HT-29 (cell line): ENCODE results near the gene SCFD2. TPM values are rescaled to one million over a fixed set of nuclear protein-coding genes. Genes with fewer than 3 reads are reported as not detected.

Experiments
- DNase-seq: peaks from one replicate; pipeline ENCODE4 v3.0.0-alpha.2; 2015; ENCODE audit warnings: low spot score
- total RNA-seq: library from RNA; depleted of rRNA; stranded (reverse); fragments of >200 nt; shearing (Covaris generic); gene quantifications from 2 replicates; pipeline ENCODE4 v1.2.3, GENCODE V29; 2014

The SCFD2 gene
- total RNA-seq, 1 experiment from 2014 or later, result 33.1 TPM

DNA sequence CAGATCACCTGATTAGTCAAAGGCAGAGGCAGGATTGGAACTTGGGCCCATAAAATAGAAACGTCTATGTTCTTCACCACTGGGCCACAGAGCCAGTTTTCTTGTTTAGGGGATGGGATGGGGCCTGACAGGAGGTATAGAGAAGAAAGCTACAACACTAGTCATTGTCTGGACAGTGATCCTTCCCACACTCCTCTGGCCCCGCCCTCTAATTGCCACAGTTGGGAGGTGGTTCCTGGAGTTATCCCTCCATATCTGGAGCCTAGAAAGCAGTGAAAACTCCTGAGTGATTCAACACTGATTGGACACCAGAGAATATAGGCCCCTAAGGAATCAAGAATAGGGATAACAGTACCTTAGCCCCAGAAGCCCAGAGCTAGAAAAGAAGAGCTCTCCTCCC lies 480.9 kb downstream of the SCFD2 start:
- DNase-seq, result no peak

DNA sequence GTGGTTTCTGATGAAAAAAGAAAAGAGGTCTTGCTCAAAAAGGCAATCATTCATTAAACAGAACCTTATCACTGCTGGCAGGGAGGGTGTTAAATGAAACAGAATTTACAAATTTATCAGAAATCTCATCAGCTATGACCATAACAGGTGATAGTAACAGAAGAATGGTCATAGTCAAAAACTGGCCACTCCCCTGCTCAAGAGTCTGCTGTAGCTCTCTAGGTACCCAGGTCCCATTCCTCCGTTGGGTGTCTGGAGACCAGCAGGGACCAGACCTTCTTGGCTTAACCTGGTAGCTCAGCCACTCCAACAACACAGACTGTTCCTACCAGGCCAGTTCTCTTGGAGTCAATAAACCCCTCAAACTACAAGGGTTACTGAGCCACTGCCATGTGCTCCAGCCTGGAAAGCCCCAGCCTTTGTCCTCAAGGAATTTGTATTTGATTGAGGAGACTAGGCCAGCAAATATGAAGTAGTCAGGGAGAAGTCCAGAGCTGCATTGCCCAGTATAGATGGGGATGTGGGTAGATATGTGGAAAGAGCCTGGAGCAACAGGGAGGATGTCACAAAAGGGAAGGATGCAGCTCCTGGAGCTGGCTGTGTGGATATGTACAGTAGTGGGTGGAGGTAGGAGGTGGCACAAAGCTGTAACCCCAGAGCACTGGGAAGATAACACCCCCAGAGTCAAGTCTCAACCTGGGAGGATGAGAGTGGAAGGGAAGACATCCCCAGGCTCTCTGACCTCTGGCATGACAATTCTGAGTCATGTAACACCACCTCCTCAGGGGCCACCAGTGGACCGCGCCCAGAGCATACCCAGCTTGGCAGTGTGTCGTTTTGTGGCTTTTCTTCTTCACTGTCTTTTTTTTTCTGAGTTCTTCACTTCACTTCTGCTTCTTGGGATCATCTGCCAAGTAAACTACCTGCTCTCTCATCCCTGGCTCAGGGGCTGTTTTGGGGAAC lies 481.9 kb downstream of the SCFD2 start:
- DNase-seq, result no peak

DNA sequence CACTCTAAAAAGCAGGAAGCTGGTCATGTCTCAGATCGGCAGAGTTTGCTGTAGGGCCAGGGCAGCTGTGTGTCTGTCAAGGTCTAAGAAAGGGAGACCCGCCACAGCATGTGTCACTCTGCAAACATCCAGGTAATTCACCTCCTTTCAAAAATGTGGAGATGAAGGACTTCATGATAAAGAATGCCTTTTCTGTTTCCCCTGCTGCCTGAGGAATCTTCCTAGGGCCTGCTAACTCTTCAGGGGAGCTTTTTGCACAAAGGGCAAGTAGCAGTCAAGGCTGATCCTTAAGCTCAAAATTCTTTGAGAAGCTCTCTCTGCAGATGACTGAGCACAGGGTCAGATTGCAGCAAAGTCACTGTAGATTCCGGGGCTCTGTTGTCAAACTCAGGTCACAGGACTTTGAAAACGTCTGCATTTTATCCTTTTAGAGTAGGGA lies 482.7 kb downstream of the SCFD2 start:
- no peak for DNase-seq

DNA sequence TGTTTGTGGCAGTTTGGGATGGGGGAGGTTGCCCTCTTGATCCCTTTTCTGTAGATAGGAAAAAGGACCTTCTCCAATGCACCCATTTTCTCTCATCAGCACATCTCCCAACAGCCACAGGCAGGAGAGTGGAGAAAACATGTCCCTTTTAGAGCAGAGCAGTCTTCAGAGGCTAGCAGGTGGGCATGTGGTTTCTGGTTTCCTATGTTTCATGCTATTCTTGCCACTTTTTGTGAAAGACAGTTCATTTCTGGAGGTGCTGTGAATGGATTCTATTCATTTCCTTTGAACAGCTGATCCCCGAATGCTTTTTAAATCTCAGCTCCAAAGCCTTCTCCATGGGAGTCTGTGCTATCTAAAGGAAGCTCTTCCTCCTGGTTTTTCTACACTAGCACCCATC lies 484.9 kb downstream of the SCFD2 start:
- no peak for DNase-seq

DNA sequence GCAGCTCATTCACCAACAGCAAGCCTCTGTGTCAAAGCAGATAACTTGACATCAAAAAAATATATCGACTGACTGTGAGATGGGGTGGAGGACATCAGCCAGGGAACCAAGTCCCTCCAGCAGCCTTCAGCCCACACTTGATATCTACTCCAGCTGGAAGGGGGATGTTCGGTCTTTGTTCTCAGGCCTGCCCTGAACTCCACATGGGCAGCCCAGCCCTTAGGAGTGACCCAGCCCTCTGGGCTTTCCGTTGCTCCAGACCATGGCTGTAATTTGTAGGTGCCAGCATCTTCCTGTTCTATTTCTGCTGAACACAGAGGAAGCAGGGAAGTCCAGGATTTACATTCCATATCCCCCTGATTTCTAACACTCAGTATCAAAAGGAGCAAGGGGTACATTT lies 486.4 kb downstream of the SCFD2 start:
- no peak for DNase-seq

DNA sequence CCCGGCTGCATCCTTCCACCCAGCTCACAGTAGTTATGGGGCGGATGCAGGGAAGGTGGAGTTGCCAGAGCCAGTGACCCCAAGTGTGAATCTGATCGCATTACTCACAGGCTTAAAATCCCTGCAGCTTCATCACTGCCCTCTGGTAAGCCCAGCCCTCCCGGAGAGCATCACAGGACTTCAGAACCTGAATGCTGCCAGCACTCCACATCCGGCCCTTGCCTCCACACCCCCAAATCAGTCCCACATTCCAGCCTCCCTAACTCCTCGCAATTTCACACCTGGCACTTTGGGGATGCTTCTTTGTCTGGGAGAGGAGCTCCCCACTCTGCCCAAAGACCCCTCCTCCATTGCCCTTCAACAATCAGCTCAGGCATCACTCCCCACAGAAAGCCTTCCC lies 488.2 kb downstream of the SCFD2 start:
- no peak for DNase-seq

DNA sequence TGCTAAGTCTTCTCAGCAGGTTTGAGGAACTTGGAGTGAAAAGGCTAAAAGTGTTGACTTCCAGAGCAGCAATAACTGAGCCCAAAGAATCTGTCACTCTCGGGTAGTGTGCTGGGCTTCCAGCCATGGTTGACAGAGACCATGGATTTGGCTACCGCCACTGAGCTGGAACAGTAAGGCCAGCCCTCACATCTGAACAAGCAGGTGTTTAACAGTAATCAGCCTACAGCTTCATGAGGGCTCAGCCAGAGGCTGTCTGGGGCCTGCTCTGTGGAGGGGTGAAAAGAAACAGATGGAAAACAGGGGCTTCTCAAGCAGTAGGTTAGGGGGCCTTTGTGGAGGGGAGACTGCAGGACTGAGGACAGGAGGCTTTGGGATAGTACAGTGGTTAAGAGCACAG lies 488.8 kb downstream of the SCFD2 start:
- DNase-seq, result no peak

DNA sequence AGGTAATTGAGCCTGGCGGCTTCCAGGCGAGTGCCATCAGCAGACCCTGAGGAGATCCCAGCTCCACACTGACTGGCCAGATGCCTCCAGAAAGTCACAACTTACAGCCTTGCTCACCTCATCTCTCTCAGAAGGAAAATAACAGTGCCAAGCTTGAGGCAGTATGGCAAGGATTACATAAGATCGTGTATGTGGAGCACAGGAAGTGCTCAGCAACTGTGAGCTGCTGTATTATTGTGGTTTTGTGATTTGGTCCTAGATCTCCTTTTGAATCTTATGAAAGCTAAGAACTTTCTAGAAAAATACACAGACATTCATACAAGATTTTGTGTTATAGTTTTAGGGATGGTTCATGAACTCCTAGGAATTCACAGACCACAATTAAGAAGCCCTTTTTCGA lies 489.8 kb downstream of the SCFD2 start:
- DNase-seq, result no peak

DNA sequence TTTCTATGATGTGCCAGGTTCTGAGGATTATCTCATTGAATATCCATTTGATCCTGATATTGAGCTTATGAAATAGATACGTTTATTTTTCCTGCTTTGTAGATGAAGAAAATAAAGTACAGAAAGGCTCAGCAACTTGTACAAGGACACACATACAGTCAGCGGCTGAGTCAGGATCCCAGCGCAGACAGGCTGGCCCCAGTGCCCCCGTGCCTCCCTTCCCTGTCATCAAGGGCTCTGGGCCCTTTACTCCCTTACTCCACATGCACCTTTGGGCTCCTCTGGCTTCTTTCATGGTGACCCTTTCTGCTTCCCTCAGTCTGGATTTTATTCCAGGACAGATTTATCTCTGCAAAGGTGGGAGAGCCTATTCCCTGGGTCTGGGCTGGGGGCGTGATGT lies 490.9 kb downstream of the SCFD2 start:
- DNase-seq, result no peak

DNA sequence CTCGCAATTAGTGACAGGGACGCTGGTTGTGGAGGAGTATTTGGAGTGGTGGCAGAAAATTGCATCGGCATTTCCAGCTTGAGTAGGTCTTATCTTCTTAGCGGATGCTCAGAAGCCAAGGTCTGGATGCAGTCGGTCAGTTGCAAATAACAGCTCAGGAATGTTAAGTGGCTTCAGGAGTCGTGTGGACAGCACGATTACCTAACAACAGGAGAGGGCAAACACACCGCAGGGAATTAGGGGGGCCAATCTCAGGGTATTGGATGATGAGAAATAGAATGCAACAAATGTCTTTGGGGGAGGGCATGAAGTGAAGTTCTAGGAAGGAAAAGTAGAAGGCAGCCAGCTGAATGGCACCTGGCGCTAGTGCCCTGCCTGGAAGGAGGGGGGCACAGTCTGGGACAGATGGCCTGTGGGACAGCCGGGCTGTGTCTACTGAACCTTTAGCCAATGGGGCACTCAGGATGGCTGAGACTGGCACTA lies 492.0 kb downstream of the SCFD2 start:
- peak; percentile 12 for DNase-seq

DNA sequence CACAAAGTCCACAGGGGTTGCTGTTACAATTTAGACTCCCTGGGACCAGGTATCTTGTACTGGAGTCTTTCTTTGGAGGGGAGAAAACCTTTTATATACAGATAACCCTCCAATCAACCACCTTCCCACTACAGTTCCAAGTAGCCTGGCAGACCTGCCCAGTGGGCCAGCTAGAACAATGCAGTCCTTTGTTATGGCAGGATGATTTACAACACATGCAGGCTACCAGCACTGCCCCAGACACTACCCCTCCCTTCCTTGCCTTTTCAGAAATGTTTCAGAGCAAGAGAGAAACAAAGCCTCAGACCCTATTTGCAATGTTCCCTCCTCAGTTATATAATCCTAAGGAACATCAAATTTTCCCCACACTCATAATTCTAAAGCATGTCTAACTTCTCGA lies 492.7 kb downstream of the SCFD2 start:
- peak; percentile 86 for DNase-seq

DNA sequence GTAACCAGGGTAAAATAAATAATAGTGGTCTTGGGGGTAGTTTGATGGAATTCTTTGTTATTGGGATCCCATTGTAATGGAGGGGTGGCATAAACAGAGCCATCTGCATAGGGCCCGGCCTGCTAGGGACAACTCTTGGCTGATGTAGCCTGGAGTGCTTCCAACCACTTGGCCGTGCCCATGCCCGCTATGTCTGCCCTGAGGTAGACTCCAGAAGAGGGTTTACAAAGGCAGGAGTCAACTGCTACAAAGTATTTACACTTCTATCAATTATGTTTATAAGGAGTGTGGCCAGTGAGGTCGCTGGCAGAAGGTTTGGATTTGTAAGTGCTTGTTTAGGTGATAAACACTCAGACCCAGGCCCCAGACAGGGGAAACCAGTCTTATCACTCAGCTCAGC lies 495.6 kb downstream of the SCFD2 start:
- no peak for DNase-seq

DNA sequence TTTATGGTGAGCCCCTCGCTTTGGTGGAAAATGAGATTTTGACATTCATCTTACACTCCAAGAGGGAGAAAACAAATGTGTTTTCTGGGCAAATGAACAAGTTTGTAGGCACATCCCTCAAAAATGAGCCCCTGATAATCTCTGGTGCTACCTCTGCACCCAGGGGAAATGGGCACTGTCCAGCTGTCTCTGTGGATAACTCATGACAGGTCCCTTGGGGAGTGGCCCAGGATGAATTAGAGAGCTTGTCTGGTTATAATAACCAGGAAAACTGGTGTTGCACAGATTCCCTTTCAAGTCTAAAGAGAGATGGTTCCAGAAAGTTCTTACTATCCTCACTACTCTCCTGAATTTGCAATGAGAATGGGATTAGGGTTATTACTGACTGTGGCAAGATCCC lies 496.2 kb downstream of the SCFD2 start:
- DNase-seq, result no peak

DNA sequence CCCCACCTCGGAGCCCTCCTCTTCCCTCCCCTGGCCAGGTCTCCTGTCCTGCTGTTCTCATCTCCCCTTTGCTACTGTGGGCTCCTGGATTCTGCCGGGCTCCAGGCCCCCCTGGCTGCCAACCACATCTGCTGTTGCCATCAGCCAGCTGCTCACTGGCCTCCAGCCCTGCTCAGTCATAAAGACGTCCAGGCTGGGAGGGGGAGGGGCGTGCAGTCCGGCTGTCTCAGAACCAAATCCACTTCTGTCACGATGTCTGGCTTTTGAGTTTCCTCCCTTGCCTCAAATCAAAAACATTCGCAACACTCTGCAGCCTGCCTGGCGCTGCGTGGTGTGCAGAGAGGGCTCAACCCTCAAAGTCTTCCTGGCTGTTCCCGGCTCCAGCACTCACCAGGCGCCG lies 496.7 kb downstream of the SCFD2 start:
- no peak for DNase-seq

DNA sequence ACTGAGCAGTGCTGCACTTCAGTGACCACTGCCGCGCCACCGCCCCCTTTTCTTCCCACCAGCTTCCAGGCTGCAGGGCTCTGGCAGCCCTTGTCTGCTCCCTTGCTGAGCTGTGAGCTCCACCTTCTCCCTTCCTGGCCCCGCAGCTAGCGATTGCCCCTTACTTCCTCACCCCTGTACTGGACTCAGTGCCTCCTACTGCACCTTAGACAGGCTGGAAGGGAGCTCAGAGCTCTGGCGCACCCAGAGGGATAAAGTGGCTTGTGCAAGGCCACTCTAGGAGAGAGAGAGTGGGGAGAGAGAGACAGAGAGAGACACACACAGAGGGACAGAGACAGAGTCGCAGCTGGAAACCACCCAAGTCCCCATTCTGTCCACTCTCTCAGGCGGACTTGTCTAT lies 497.7 kb downstream of the SCFD2 start:
- DNase-seq, result no peak

DNA sequence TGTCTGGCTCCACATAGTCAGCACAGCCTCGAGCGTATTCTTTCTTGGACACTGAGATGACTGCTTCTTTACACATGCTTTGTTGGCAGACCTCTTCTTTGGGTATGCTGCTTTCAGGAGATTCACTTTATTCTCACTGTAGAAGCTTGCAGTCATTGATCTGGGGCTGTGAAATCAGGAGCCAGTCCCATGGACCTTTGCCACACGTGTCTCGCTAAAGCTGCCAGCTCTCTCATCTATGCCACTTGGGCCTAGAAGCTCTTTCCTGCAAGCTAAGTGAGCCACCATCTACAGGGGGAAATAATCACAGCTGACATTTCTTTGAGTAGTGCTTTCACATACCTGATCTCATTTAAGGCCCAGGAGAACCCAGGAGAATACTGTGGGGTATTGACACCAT lies 498.7 kb downstream of the SCFD2 start:
- no peak for DNase-seq

DNA sequence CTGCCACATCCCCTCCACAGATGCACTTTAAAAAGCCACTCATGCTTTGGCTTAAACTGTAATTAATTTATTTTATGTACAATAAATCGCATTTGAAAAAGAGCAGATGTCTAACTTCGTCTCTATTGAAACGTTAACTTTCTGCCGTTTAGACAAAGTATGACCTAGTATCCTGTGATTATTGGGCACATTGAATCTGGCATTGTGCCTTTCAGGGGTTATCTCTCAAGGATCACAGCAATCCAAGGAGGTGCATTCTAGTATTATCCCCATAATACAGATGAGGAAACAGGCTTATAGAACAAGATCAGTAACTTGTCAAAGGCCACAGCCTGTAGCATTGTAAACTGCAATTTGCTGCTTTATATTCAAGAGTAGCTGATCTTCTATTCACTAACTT lies 499.1 kb downstream of the SCFD2 start:
- DNase-seq, result no peak

DNA sequence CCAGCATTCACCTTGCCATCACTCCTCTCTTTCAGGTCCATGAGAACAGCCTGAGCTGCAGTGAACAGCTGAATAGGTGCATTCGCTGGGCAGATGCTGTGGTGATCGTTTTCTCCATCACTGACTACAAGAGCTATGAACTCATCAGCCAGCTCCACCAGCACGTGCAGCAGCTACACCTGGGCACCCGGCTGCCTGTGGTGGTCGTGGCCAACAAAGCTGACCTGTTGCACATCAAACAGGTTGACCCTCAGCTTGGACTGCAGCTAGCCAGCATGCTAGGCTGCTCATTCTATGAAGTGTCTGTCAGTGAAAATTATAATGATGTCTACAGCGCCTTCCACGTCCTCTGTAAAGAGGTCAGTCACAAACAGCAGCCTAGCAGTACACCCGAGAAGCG lies 500.6 kb downstream of the SCFD2 start:
- DNase-seq, result no peak

DNA sequence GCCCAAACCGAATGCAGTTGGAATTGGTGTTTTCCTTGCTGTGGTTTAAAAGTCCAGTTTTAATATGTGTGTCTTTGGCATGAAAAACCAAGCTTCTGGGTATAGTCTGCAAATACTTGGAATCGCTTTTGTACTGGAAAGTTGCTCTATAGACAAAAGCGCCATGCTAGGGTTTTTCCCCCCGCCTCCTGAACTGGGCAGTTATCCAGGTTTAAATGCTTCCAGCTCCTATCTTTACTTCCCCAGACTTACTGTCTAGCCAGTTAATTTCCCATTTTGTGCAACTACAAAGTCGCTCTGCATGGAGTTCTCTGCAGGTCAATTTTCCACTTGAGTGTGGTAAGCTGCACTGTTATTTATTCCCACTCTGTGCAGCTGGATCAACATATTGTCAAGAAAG lies 501.1 kb downstream of the SCFD2 start:
- DNase-seq, result no peak

DNA sequence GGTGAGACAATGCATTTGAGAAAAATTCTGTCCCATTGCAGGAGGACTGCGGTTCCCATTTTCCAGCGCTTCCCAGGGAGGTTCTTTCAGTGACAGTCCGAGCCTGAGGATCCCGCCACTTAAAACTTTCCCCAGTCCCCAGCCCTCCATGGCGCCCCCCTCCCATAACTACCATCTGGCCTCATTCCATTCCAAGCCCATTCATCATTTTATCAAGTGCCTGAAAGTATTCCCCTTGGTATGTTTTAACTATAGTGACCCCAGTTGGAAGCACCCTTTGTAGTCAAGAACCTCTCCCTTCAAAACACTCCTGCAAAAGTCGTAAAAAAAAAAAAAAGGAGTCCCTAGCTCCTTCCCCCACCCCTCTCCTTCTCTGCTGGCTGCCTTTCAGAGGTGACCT lies 502.5 kb downstream of the SCFD2 start:
- DNase-seq, result no peak

DNA sequence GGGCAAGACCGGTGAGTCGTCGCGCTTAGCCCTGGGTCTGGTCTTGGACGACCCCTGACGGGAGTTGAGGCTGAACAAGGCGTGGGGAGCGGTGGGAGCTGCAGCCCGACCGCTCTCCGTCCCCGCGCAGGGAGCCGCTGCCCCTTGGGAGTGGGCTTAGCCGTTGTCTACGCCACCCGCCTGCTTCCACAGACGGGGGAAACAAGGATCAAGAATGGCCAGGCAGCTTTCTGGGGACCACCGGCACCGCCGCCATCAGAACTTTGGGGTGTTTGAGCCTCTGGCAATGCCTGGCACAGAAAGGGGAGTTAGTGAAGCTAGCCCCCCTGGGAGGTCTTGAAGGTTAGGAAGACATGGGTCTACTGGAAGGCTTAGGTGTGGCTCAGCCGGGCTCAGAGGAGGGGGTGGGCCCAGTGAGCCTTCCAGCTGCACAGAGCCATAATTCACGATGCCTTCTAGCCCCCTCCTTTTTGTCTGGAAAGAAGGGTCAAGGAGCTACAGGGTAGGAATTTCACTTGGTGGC lies 503.2 kb downstream of the SCFD2 start:
- DNase-seq, result no peak

DNA sequence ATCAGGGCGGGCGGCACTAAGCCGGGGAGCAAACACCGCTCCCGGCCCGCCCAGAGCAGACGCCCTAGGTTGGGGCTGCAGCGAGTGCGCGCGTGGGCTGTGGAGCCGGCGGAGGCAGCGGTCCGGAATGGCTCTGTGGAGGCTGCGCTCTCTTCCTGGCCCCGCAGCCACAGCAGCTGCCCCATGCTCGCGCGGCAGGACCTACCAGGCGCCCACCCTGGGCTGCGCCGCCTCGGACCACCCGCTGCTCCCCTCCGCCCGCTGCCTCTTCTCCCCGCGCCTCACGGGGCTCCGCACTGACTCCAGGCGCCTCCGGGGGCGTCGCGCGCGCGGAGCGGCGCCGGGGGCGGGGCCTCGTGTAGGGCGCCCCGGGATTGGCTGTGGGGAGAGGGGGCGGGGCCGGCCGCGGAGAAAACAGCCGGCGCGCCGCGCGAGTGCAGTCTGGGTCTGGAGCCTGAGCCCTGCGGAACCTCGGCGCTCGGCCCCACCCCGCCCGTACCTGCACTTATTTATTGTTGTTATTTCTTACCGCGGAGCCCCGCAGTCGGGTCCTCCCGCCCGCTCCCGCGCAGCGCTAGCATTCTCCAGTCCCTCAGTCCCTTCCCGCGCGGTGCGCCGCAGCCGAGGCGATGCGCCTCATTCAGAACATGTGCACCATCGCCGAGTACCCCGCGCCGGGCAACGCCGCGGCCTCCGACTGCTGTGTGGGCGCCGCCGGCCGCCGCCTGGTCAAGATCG lies 503.8 kb downstream of the SCFD2 start, which contains the start of gene RASL11B:
TSS of gene RASL11B (plus strand) at position 439 of the 738 bp plus-strand sequence. CDS start at position 630, 191 bp downstream.
- no peak for DNase-seq
